CD4-positive, alpha-beta T cell treated with Interleukin-15 for 4 hours (primary cell): ENCODE data around the gene RAE1.

Source experiments
- DNase-seq: peaks from one replicate; pipeline ENCODE4 v3.0.0-alpha.2; 2020; ENCODE audit warnings: low spot score

The RAE1 gene

DNA sequence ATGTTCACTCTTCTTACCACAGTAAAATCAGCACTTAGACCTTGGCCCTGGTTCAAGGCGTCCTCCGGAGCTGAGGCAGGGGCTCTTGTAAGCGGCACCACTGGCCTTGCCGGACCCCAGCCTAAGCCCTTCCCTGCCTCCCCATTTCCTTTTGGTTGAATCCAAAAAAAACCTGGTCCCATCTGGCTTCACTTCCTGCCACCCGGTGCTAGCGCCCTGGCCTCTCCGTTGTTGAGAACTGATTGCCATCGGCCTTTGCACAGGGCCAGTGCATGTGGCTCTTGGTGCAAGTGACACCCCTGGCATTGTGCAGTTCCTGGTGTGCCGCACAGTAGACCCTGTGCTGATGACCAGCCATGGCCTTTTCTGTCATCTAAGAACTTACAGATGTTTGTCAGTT, 21.1 kb downstream of the RAE1 start:
- no peak for DNase-seq

DNA sequence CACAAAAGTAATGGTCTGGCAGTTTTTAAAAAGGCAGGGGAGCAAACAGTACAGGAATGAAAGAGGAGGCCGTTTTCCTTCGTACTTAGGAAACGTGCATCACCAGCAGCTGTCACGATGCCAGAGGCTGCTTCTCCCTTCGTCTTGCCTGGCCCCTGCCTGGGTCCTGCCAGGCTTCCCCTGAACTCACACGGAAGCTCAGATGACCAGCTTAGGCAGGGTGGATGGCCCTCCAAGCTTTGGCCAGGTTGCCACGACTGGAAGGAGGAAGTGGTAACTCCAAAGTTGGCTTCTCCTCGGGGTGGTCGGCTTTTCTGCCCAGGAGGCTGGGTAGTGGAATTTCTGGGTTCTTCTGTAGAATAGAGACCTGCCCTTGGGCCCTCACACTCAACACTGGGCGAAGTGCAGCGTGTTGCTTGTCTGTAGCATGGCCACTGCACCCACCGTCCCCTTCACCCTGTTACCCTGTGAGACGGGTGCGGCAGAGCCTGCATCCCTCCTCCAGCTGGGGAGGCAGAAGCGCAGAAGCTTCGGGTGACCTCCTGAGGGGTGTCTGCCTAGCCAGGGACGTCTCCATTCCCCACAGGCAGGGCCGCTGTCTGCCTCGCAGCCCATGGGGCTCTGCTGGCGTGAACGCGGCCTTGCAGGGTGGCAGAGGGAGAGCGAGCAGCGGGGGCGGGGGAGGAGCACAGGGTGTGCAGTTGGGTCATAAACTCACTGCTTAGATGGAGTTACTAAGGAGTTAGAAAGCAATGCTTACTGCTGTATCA, 21.7 kb downstream of the RAE1 start:
- DNase-seq: no peak

DNA sequence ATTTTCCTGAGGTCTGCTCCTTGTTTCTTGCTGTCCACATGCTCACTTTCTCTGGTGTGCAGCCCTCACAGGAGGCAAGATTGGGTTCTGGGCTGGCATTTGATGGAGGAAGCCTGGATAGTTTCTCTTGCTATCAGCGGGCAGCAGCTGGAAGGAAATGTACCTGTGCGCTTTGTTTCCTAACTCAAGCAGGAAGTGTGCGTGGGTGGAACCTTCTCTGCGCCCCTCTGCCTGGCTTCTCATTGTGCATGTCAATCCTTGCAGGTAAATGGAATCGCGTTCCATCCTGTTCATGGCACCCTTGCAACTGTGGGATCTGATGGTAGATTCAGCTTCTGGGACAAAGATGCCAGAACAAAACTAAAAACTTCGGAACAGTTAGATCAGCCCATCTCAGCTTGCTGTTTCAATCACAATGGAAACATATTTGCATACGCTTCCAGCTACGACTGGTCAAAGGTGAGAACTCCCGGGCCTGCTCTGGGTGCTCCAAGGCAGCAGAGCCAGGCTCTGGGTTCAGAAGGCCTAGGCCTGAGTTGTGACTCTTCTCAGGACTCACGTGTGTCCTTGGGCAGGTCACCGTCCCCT, 23.4 kb downstream of the RAE1 start:
- no peak for DNase-seq

DNA sequence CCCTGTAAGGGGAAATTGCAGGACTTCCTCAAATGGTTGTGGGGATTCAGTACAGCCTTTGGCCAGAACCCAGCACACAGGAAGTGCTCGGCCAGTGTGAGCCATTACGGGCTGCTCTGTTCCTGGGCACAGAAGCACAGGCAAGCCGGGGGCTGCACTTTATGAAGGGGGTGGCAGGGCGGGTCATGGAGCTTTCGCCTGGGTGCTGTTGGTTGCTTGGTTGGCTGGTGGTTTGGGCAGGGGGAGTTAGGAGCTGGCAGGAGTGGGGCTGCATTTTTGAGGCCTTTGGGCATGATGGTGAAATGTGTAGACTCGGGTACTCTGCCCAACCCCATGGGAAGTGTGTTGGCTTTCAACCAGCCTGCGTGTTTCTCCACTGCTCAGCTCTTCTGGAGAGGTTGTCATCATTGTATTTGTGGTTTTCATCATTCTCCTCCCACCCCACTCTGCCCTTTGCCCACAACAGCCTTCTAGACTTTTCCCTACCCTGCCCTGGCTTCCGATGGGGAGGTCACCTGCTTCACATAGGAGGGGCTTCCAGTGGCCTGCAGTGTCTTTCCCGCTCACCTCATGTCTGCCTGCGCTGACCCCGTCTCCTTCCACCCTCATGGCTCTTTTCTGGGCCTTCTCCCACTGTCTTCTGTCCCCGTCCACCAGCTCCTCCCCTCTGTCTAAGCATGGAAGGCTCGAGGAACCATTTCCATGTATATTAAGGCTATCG, 24.0 kb downstream of the RAE1 start:
- no peak for DNase-seq

DNA sequence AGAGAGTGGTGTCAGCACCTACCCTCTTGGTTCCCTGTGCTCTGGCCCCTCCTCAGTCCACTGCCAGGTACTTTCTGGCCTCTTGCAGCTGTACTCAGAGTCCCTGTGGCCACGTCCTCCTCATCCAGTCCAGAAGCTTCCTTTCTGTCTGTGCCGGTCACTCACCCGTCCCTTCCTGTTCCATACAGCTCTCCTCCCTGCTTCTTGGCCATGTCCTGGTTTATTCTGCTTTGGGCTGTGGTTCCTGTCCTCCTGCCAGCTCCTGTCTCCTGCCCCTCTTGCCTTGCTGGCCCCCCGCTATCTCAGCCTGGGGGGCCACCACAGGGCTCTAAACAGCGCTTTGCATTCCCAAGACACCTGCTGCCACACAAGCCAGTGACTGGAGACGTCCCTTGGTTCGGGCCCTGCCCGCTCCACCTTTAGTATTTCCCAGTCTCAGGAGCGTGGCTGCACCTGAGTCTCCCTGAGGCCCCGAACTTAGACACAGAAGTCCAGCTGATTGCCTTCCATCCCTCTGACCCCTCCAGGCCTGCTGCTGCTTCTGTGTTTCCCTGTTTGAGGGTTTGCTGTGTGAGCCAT, 24.7 kb downstream of the RAE1 start:
- DNase-seq: no peak

DNA sequence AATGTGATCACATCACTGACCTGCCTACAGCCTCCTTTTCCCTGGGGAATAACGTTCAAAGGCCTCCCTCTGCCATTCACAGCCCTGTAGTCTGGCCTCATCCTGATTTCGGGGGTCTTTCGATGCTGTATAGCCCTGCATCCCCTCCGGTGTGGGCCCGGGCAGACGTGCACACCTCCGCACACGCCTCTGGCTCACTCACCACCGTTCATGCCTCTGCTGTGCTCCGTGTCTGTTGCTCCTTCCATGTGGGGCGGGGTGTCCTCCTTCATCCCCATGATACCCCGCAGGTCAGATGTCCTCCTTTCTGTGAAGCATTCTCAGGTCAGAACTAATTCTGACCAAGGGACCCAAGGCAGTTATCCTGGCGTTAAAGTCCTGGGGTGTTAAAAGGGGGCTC, 26.3 kb downstream of the RAE1 start:
- no peak for DNase-seq

DNA sequence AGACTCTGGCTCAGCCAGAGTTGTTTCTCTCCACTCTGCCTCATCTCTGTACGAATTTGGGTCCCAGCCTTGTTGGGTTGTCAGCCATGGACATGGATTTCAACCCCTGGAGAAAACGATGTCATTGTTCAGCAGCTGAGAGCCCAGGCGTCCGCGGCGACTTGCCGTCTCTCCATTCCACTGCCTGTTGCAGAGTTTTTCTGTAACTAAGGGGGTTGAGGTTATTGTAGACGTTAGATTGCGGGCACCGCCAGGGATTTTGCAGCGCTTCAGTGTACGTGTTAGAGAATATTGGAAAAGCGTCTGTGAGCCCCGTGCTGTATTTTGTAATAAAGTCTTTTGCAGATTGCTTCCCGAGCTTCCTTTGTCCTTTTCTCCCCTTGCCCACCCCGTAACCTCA, 27.1 kb downstream of the RAE1 start:
- no peak for DNase-seq

DNA sequence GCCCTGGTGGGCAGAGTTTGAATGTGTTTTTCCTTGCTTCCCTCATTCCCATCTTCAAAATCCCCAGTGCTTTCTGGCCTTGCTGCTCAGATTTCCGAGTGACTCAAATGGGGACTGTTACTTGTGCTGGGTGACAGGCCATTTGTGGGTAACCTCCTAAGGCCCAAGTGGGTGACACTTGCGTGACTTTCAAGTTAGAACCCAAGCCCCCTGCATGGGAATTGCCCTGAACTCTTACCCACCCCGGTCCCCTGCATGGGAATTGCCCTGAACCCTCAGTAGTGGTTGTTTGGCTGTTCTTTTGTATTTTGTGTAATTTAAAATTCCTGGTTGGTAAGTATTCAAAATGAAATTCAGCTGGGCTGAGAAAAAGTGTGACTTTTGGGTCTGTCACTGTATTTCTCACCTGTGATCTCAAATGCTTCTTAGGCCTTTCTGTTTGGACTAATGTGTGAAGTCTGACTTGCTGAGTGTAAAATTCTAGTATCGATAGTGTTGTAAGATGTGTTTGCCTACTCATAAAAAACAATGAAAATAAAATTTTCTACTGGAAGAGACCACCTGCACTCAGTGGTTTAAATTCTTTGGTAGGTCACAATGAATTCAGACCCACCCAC, 27.7 kb downstream of the RAE1 start:
- DNase-seq: no peak

DNA sequence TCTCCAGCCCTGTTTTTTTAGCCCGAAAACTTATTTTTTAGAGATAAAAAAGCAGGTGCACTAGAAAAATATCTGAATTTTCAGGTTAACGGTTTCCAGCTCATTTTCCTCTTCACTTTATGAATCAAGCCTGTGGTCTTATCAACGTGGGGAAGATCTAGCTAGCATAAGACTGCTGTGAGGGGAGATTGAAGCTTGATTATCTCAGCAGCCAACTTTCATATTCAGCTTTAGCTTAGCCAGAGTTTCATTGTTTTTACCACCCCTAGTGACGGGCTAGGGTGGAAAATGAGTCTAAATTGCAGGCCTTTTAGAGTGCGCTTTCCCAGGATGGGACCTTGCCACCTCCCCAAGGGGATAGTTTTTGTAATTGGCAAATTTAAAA, 28.2 kb downstream of the RAE1 start:
- DNase-seq: no peak

DNA sequence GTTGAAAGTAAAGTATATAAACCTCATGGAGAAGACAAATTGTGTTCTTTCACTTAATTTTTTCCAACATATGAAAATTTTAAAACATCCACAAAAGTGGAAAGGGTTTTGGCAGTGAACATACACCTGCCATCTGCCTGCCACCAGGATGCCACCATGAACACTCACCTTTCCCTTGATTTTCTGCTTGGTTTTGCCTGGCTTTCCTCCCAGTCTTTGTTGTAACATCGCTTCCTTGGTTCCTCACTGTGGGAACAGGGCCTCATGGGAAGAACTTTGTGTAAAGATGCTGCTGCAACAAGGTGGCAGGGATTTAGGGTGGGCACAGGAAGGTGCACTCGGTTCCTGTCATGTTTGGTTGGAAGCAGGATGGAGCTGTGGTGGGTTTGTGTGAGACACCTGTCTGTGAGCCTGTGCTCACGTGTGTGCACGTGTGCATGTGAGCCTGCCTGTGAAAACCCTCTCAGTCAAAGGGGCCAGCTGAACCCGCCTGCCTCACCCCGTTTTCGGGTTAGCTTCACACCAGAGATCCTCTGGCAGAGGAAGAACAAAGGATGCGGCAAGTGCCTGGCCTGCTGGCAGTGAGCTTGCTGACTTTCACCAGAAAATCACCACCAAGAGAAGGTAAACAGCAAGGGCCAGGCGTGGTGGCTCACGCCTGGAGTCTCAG, 29.2 kb downstream of the RAE1 start:
- no peak for DNase-seq

DNA sequence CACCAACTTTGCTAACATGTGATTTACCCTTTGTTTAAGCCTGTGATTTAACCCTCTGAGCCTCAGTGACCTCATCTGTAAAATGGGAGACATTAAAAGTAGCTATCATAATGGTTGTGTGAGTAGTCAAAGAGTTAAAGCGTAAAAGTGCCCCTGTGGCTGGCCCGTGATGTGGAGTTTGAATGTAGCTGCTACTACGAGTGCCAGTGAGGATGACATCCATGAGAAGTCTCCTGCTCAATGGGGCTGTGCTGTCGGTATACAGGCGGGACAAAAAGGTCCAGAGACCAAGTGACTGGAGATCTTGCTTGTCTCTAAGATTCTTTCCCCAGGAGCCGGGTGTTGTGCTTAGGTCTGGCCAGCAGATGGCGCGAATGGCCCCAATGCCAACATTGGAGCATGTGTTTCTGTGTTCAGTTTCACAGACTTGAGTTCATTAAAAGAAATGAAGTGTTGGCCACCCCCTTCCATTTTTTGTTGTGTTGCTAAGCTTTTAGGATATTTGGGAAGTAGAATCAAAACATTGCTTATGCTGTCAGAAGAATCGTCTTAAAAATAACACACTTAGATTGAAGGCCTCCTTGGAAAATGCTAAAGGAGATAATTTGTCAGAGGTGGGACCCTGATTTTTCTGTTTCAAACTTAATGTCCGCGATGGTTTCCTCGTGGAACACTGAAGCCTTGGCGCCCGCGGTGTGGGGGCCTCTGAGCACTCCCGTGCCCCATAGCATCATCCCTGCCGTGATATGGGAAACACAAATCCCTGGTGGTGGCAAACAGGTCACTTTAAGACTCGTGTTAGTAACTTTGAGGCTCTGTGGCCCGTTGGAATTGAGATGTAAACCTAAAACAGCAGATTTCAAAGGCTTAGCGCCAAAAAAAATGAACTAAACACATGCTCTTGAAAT, 30.8 kb downstream of the RAE1 start:
- peak; percentile 87 for DNase-seq

DNA sequence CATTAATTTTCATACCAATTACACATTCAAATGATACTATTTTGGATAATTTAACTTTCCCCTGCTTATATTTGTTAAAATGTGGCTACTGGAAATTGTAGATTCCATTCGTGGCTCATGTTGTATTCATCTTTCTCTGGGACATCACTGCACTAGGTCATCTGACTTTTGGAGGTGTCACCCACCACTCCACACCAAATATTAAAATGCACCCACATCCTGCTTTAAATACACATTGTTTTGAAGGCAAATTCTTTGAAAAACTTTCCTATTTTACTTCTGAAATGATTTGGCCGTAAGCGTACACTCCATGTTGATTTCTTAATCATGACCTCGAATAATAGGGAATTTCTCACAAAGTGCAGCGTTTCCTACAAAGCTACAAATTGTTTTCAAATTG, 31.5 kb downstream of the RAE1 start:
- no peak for DNase-seq

DNA sequence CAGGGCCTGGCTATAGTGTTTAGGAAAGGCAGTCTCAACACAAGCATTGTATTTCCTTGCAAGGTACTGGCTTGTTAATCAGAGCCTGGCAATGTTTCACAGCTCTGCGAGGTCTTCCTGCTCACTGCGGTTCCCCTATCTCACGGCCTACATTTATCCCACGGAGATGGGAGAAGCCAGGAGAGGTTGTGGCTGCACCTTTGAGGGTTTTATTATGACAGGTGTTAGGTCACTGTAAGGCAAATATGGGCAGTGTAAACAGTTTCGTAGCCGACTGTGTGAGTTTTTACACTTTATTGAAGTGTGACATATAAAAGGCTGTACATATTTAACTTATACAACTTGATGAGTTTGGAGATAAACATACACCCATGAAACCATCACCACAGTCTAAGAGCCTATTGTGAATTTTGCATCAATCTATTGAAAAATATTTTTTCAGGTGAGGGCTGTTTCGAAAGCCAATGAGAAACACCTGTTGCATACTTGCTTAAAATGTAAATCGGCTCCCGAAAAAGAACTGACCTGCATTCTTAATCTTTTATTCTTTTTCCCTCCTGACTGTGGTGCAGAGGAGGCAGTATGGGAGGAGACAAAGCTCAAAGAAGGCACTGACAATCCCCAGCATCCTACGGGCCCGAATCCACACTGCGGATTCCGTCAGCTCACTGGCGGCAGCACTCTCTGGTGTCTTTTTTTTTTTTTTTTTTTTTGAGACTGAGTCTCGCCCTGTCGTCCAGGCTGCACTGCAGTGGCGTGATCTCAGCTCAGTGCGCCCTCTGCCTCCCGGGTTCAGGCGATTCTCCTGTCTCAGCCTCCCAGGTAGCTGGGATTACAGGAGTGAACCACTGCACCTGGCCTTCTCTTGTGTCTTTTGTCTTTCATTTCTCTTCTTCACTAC, 32.6 kb downstream of the RAE1 start:
- DNase-seq: no peak

DNA sequence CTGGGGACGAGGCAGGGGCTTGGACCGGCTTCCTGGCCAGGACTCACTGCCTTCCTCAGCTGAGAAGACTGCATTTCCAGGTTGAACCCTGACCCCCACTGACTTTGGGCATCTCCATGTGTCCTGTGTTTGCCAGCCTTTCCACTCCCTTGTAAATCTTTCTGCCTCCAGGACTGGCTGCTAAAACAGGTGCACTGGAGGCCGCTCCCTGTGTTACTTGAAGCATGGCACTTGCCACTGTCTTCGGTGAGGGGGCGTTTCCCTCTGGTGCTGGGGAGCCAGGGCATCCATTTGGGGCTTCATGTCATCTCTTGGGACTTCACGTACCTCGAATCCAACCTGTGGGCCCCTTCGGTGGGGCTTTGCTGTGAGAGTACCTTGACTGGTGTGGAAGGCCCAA, 33.4 kb downstream of the RAE1 start:
- DNase-seq: no peak

DNA sequence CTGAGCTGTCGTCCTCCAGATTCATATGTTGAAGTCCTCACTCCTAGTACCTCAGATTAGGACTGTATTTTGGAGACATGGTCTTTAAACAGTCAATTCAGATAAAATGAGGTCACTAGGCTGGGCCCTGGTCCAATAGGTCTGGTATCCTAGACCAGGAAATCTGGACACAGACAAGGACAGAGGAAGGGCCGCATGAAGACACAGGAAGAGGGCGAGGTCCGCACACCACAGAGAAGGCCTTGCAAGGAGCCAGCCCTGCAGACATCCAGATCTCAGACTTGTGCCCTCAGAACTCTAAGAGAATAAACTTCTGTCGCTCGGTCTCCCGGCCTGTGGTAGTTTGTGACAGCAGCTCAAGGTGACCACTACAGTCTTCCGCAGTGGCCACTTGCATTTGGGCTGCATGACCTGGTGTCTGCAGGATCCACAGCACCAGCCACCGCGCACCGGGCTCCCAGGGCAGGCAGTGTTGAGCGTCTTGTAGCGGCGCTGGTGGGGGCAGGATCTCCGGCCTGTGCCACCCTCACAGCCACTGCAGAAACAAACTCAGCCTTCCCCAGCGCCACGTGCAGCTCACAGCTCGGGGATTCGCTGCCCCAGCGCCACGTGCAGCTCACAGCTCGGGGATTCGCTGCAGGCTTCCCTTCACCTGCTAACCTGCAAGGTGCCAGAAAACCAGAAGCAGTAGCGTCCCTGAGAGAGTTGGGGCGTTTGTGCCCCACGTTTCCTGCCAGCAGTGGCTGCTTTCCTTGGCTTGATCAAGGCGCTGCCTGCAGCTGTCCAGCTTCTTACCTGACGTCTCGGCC, 34.1 kb downstream of the RAE1 start:
- no peak for DNase-seq

DNA sequence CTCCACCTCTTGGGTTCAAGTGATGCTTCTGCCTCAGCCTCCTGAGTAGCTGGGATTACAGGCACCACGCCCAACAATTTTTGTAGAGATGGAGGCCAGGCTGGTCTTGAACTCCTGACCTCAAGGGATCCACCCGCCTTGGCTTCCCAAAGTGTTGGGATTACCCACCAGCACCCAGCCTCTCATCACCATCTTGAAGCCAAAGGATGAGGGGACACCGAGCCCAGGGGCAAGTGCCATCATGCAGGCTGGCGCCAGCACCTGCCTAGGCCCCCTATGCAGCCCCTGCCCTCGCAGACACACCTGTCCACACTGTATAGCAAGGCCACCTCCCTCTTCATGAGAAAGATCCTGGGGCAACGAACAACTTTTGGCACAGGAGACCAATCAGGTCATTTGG, 34.9 kb downstream of the RAE1 start:
- no peak for DNase-seq

DNA sequence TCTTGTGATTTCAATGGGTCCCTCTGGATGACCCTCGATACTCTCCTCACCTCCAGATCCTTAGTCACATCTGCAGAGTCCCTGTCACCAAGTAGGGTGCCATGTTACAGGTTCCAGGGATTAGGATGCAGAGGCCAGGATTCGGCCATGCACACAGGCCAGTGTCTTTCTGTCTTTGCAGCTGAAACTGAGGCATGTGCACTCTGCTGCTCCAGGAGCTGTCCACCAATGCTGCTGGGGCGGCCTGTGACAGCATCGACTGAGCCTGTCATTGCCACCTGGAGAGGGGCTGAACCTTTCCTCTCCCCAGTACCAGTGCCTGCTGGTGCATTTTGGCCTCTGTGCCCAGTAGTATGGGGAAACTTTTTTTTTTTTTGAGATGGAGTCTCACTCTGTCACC, 35.7 kb downstream of the RAE1 start:
- no peak for DNase-seq

DNA sequence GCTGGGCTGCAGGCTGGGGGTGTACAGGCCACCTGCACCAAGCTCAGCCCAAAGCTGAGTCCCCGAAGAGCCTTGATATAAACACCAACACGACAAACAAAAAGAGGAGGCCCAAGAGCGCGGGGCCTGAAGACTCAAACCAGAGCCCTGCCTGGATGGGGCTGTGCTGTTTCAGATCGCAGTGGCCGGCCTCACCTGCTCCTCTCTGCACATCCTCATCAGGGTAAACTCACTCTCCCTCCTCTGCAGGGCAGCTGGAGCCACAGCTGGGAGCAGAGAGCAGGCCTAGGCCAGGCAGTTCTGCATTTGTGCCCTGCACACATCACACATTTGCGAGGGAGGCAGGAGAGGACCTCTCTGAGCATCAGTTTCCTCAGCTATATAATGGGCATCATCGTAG, 36.4 kb downstream of the RAE1 start:
- DNase-seq: no peak

DNA sequence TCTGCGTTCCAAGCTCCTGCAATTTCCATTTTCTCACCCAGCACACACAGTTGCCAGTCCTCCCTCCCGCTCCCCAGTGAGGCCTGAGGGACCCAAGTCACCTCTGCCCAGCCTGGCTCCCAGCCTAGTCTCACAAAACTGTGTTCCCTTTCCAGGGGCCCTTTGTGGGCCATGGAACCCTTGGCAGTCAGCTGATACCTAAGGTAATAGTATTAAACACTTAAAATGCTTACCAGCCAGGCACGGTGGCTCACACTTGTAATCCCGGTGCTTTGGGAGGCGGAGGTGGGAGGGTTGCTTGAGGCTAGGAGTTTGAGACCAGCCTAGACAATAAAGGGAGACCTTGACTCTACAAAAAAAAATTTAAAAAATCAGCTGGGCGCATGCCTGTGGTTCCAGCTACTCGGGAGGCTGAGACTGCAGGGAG, 36.9 kb downstream of the RAE1 start:
- no peak for DNase-seq
